Measurements from ENCODE around the gene GPR161. TPM values are rescaled to one million over a fixed set of nuclear protein-coding genes. Genes with fewer than 3 reads are reported as not detected.

The GPR161 gene
- total and polyA plus RNA-seq, 2 of the 13 experiments (the other 11 are each of a cell fraction or from before 2014, with no cell fraction given): 0.13 to 0.35 TPM

DNA sequence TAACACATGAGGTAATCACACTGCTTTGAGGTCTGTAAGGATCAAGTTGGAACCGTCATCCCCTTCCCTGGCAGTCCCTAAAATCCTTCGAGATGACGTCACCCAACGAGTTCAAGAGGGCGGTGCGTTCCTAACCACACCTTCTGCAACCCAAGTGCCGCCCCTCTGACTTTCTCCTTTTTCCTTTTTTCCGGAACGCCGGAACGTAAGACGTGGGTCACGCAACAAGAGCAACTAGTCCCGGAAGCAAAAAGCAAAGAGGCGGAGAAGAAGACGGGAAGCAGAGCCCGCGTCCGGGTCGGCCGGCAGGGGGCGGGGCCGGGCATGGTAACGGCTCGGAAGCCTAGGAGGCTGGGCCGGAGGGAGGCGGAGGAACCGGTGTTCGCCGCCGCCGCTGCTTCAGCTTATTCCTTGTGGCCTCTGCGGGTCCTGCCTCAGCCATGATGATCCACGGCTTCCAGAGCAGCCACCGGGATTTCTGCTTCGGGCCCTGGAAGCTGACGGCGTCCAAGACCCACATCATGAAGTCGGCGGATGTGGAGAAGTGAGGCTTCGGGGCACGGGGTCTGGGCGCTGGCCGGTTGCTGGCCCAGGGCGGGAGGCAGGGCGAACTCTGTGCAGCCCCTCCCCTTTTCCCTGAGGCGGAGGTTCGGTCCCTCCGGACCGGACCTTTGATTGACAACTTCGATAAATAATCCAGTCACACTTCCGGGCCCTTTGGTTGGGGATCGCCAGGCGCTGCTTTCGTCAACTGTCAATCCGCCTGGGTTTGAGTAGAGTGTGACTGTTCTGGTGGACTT is 42.1 kb upstream of the GPR161 start, which contains the start of gene TIPRL (continued):
- TF ChIP-seq HMG20A (CRISPR knock-in tag; IDR thresholded peaks at IDR 0.05; ENCODE audit: borderline replicate concordance): peak; percentile 17; the same call in 1 of the 2 replicates
- TF ChIP-seq RNF2 (conservative IDR thresholded peaks at IDR 0.05; ENCODE audit: low read depth): no peak
- TF ChIP-seq, protein P1, sequence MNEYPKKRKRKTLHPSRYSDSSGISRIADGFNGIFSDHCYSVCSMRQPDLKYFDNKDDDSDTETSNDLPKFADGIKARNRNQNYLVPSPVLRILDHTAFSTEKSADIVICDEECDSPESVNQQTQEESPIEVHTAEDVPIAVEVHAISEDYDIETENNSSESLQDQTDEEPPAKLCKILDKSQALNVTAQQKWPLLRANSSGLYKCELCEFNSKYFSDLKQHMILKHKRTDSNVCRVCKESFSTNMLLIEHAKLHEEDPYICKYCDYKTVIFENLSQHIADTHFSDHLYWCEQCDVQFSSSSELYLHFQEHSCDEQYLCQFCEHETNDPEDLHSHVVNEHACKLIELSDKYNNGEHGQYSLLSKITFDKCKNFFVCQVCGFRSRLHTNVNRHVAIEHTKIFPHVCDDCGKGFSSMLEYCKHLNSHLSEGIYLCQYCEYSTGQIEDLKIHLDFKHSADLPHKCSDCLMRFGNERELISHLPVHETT (CRISPR knock-in tag; conservative IDR thresholded peaks at IDR 0.05): peak; percentile 89
- peak in 1 of 2 experiments; percentile 90; a peak in 1 of 4 replicates for TF ChIP-seq KLF16 (CRISPR knock-in tag; IDR thresholded peaks at IDR 0.05)
- TF ChIP-seq ZSCAN21 (CRISPR knock-in tag; IDR thresholded peaks at IDR 0.05; ENCODE audit: borderline replicate concordance): peak; percentile 67; the same call in 1 of the 2 replicates
- TF ChIP-seq TSC22D2 (CRISPR knock-in tag; IDR thresholded peaks at IDR 0.05; ENCODE audit: borderline replicate concordance): no peak
- TF ChIP-seq ZNF180 (CRISPR knock-in tag; IDR thresholded peaks at IDR 0.05; ENCODE audit: borderline replicate concordance, low read depth): no peak
- peak; percentile 77 for TF ChIP-seq ZFX (CRISPR knock-in tag; IDR thresholded peaks at IDR 0.05; ENCODE audit: low read depth)
- TF ChIP-seq, protein P2, sequence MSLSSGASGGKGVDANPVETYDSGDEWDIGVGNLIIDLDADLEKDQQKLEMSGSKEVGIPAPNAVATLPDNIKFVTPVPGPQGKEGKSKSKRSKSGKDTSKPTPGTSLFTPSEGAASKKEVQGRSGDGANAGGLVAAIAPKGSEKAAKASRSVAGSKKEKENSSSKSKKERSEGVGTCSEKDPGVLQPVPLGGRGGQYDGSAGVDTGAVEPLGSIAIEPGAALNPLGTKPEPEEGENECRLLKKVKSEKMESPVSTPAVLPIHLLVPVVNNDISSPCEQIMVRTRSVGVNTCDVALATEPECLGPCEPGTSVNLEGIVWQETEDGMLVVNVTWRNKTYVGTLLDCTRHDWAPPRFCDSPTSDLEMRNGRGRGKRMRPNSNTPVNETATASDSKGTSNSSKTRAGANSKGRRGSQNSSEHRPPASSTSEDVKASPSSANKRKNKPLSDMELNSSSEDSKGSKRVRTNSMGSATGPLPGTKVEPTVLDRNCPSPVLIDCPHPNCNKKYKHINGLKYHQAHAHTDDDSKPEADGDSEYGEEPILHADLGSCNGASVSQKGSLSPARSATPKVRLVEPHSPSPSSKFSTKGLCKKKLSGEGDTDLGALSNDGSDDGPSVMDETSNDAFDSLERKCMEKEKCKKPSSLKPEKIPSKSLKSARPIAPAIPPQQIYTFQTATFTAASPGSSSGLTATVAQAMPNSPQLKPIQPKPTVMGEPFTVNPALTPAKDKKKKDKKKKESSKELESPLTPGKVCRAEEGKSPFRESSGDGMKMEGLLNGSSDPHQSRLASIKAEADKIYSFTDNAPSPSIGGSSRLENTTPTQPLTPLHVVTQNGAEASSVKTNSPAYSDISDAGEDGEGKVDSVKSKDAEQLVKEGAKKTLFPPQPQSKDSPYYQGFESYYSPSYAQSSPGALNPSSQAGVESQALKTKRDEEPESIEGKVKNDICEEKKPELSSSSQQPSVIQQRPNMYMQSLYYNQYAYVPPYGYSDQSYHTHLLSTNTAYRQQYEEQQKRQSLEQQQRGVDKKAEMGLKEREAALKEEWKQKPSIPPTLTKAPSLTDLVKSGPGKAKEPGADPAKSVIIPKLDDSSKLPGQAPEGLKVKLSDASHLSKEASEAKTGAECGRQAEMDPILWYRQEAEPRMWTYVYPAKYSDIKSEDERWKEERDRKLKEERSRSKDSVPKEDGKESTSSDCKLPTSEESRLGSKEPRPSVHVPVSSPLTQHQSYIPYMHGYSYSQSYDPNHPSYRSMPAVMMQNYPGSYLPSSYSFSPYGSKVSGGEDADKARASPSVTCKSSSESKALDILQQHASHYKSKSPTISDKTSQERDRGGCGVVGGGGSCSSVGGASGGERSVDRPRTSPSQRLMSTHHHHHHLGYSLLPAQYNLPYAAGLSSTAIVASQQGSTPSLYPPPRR (CRISPR knock-in tag; IDR thresholded peaks at IDR 0.05; ENCODE audit: borderline replicate concordance): no peak
- 0 out of 2 replicates have a peak, but pooled peaks have one; percentile 24 for TF ChIP-seq CBFB (CRISPR knock-in tag; IDR thresholded peaks at IDR 0.05)
- 0 out of 2 replicates have a peak, but pooled peaks have one; percentile 36 for TF ChIP-seq ZNF143 (CRISPR knock-in tag; IDR thresholded peaks at IDR 0.05)
- TF ChIP-seq ZNF446 (CRISPR knock-in tag; IDR thresholded peaks at IDR 0.05): peak; percentile 59; the same call in 1 of the 2 replicates
- peak; percentile 76 for TF ChIP-seq ZNF317 (CRISPR knock-in tag; IDR thresholded peaks at IDR 0.05)
- no peak for TF ChIP-seq ZNF713 (CRISPR knock-in tag; IDR thresholded peaks at IDR 0.05)
- TF ChIP-seq, protein P3, sequence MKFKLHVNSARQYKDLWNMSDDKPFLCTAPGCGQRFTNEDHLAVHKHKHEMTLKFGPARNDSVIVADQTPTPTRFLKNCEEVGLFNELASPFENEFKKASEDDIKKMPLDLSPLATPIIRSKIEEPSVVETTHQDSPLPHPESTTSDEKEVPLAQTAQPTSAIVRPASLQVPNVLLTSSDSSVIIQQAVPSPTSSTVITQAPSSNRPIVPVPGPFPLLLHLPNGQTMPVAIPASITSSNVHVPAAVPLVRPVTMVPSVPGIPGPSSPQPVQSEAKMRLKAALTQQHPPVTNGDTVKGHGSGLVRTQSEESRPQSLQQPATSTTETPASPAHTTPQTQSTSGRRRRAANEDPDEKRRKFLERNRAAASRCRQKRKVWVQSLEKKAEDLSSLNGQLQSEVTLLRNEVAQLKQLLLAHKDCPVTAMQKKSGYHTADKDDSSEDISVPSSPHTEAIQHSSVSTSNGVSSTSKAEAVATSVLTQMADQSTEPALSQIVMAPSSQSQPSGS (CRISPR knock-in tag; IDR thresholded peaks at IDR 0.05): peak; percentile 96
- 0 out of 2 replicates have a peak, but pooled peaks have one; percentile 52 for TF ChIP-seq ZSCAN31 (CRISPR knock-in tag; IDR thresholded peaks at IDR 0.05; ENCODE audit: low read depth)
- peak; percentile 87 for TF ChIP-seq NRL (CRISPR knock-in tag; IDR thresholded peaks at IDR 0.05; ENCODE audit: borderline replicate concordance)
- peak; percentile 98 for TF ChIP-seq KAT8 (CRISPR knock-in tag; IDR thresholded peaks at IDR 0.05)
- TF ChIP-seq, protein P4, sequence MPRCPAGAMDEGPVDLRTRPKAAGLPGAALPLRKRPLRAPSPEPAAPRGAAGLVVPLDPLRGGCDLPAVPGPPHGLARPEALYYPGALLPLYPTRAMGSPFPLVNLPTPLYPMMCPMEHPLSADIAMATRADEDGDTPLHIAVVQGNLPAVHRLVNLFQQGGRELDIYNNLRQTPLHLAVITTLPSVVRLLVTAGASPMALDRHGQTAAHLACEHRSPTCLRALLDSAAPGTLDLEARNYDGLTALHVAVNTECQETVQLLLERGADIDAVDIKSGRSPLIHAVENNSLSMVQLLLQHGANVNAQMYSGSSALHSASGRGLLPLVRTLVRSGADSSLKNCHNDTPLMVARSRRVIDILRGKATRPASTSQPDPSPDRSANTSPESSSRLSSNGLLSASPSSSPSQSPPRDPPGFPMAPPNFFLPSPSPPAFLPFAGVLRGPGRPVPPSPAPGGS (CRISPR knock-in tag; IDR thresholded peaks at IDR 0.05): no peak
- TF ChIP-seq ATAD3A (CRISPR knock-in tag; IDR thresholded peaks at IDR 0.05): no peak
